ENCODE data around the gene NEU1. TPM values are rescaled to one million over a fixed set of nuclear protein-coding genes. Genes with fewer than 3 reads are reported as not detected.
"Not testable (repeated sequence)": the region's sequence is repeated elsewhere in the genome, so short reads cannot be mapped to it uniquely, and the experiment has no call there.

Gene NEU1
- total RNA-seq (100 and 109 TPM in 2 replicates), polyA plus RNA-seq (51.2 and 66.4 TPM in 2 replicates), polyA minus RNA-seq (ENCODE audit: low replicate concordance) (57.9 and 92.3 TPM in 2 replicates)
- 38.4 and 54.0 TPM in 2 replicates for polyA plus RNA-seq (2012)

DNA sequence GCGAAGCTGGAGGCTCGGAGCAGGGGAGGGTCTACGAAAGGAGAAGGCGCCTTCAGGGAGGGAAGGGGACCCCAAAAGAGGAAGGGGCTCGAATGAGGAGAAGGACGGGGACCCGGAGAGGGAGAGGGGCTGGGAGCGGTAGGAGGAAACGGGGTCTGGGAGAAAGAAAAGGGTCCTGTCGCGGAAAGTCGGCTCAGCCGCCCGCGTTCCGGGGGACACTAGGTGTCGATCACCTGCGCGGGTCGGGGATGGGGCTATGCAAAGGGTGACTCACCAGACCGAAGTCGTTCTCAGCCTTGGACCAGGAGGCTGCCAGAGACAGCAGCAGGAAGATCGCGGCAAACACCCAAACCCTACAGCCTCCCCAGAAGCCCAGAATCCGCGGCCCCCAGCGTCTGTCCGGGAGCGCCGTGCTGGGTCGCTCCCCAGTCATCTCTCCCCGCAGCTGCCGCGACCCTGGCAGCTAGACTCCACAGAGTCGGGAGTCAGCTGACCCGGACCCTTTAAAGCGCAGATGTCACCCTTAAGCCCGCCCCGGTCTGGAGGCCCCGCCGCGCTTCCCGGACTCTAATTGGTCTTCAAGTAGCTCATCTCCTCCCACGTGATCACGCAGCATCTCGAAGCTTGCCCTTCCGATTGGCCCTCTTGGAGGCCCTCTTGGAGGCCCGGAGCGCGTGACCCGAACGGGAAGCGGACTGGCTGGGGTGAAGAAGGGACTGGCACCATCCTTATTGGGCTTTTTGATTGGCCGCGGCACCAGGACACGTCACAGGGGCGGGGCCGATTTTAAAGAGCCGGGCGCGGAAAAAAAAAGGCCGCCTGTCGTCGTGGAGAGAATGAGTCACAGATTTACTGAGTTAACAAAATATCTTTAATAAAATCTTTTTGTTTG lies at the start of gene NEU1:
TSS of gene NEU1 (minus strand) at position 478 of the 892 bp plus-strand sequence. CDS start at position 433, 45 bp downstream.
- TF ChIP-seq EZH2 (IDR thresholded peaks at IDR 0.05; ENCODE audit: low read length, missing control alignments), result no peak
- TF ChIP-seq, protein P1, sequence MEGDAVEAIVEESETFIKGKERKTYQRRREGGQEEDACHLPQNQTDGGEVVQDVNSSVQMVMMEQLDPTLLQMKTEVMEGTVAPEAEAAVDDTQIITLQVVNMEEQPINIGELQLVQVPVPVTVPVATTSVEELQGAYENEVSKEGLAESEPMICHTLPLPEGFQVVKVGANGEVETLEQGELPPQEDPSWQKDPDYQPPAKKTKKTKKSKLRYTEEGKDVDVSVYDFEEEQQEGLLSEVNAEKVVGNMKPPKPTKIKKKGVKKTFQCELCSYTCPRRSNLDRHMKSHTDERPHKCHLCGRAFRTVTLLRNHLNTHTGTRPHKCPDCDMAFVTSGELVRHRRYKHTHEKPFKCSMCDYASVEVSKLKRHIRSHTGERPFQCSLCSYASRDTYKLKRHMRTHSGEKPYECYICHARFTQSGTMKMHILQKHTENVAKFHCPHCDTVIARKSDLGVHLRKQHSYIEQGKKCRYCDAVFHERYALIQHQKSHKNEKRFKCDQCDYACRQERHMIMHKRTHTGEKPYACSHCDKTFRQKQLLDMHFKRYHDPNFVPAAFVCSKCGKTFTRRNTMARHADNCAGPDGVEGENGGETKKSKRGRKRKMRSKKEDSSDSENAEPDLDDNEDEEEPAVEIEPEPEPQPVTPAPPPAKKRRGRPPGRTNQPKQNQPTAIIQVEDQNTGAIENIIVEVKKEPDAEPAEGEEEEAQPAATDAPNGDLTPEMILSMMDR (conservative IDR thresholded peaks at IDR 0.05 in 1 of 2, IDR thresholded peaks at IDR 0.05 in 1 of 2; ENCODE audit: low read depth in 1 of 2, low read length in 2 of 2), result no peak
- peak within 1 kb of the TSS; percentile 97 for H3K4me2 ChIP-seq (ENCODE audit: extremely low read depth, insufficient read depth, low read length)
- H3K79me2 ChIP-seq (ENCODE audit: control insufficient read depth, insufficient read depth, low read length), result peaks cover 6% of the 10 kb centered on the region
- H3K4me1 ChIP-seq (ENCODE audit: control insufficient read depth, extremely low read depth, insufficient read depth, low read length), result peaks cover 4% of the 10 kb centered on the region
- H3K27ac ChIP-seq (ENCODE audit: insufficient read depth, low read length), result peak within 1 kb of the TSS; percentile 85
- H3K36me3 ChIP-seq (ENCODE audit: control insufficient read depth, insufficient read depth, low read length), result peaks cover 14% of the 10 kb centered on the region
- DNase-seq (ENCODE audit: low read depth in 2 of 2), result peak; percentile 100
- H3K4me3 ChIP-seq (replicated peaks in 1 of 4; ENCODE audit: control extremely low read depth in 1 of 4, insufficient read depth in 1 of 4, low read depth in 3 of 4, low read length in 4 of 4), result peak within 1 kb of the TSS; percentile 75 to 94 (median 88)
- peak within 1 kb of the TSS; percentile 76 for H3K9ac ChIP-seq (ENCODE audit: insufficient read depth, low read length)
- peak within 1 kb of the TSS; percentile 95 for H2AFZ ChIP-seq (ENCODE audit: low read length)
- no peaks in the 10 kb centered on the region for H3K27me3 ChIP-seq (ENCODE audit: control insufficient read depth, insufficient read depth, low read length)
- no peaks in the 10 kb centered on the region for H4K20me1 ChIP-seq (ENCODE audit: control insufficient read depth, extremely low read depth, insufficient read depth, low read length)
- no peaks in the 10 kb centered on the region for H3K9me3 ChIP-seq (ENCODE audit: control insufficient read depth, insufficient read depth, low read depth, low read length)

DNA sequence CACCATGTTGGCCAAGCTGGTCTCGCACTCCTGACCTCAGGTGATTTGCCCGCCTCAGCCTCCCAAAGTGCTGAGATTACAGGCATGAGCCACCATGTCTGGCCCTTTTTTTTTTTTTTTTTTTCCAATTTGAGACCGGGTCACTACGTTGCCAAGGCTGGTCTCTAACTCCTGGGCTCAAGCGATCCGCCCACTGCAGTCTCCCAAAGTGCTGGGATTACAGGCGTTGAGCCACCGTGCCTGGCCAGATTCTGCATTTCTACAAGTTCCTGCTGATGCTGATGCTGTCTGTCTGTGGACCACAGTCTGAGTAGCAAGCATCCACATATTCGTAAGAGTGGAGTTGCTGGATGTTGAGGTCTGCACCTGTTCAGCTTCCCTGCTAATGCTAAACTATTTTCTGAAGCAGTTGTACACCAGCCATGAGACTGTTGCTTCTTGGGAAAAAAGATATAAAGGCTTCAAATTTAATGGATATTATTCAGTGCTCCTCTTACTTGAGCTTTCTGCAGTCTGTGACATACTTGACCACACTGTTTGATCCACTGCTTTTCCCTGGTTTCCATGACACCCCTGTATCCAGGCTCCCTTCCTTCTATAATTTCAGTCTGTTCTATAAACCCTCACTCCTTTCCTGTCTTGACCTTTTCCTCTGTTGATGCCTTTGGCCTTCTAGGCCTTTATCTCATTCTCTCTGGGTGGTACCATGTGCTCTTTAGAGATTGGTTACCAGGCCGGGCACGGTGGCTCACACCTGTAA lies 49.4 kb upstream of the NEU1 start:
- Histone ChIP-seq H4K20me1 (ENCODE audit: control insufficient read depth, extremely low read depth, insufficient read depth, low read length) (no peaks in the 10 kb centered on the region), H2AFZ (ENCODE audit: low read length) (no peak overlapping the region), H3K9me3 (ENCODE audit: control insufficient read depth, insufficient read depth, low read depth, low read length) (no peaks in the 10 kb centered on the region), H3K36me3 (ENCODE audit: control insufficient read depth, insufficient read depth, low read length) (no peaks in the 10 kb centered on the region), H3K27me3 (ENCODE audit: control insufficient read depth, insufficient read depth, low read length) (no peaks in the 10 kb centered on the region), H3K4me3 (replicated peaks in 1 of 4; ENCODE audit: control extremely low read depth in 1 of 4, insufficient read depth in 1 of 4, low read depth in 3 of 4, low read length in 4 of 4) (no peak overlapping the region), H3K4me2 (ENCODE audit: extremely low read depth, insufficient read depth, low read length) (no peak overlapping the region), H3K79me2 (ENCODE audit: control insufficient read depth, insufficient read depth, low read length) (no peaks in the 10 kb centered on the region), H3K27ac (ENCODE audit: insufficient read depth, low read length) (peak overlapping the region; percentile 17), H3K4me1 (ENCODE audit: control insufficient read depth, extremely low read depth, insufficient read depth, low read length) (peaks cover 15% of the 10 kb centered on the region), H3K9ac (ENCODE audit: insufficient read depth, low read length) (no peak overlapping the region)
- TF ChIP-seq EZH2 (IDR thresholded peaks at IDR 0.05; ENCODE audit: low read length, missing control alignments), result no peak
- TF ChIP-seq, protein P1 (conservative IDR thresholded peaks at IDR 0.05 in 1 of 2, IDR thresholded peaks at IDR 0.05 in 1 of 2; ENCODE audit: low read depth in 1 of 2, low read length in 2 of 2), result no peak
- no peak for DNase-seq (ENCODE audit: low read depth in 2 of 2)

DNA sequence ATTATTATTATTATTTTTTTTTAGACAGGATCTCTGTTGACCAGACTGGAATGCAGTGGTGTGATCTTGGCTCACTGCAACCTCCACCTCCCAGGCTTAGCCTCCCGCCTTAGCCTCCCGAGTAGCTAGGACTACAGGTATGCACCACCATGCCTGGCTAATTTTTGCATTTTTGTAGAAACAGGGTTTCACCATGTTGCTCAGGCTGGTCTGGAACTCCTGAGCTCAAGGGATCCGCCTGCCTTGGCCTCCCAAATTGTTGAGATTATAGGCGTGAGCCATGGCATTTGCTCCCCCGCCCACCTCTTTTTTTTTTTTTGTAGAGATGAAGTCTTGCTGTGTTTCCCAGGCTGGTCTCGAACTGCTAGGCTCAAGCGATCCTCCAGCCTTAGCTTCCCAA lies 46.7 kb upstream of the NEU1 start:
- H3K36me3 ChIP-seq (ENCODE audit: control insufficient read depth, insufficient read depth, low read length); H2AFZ ChIP-seq (ENCODE audit: low read length); H3K4me2 ChIP-seq (ENCODE audit: extremely low read depth, insufficient read depth, low read length); H3K4me3 ChIP-seq (replicated peaks in 1 of 4; ENCODE audit: control extremely low read depth in 1 of 4, insufficient read depth in 1 of 4, low read depth in 3 of 4, low read length in 4 of 4); H4K20me1 ChIP-seq (ENCODE audit: control insufficient read depth, extremely low read depth, insufficient read depth, low read length); H3K79me2 ChIP-seq (ENCODE audit: control insufficient read depth, insufficient read depth, low read length); H3K9ac ChIP-seq (ENCODE audit: insufficient read depth, low read length); H3K9me3 ChIP-seq (ENCODE audit: control insufficient read depth, insufficient read depth, low read depth, low read length); H3K27me3 ChIP-seq (ENCODE audit: control insufficient read depth, insufficient read depth, low read length); DNase-seq (ENCODE audit: low read depth in 2 of 2): not testable (repeated sequence)
- Histone ChIP-seq H3K4me1 (ENCODE audit: control insufficient read depth, extremely low read depth, insufficient read depth, low read length) (peaks cover 15% of the 10 kb centered on the region), H3K27ac (ENCODE audit: insufficient read depth, low read length) (peak overlapping the region; percentile 43)
